AG04449 (cell line): ENCODE measurements around the gene ANKH.

Experiments
- CTCF ChIA-PET: fragments of 350-600 bp; formaldehyde crosslinking; extraction: SDS; loops from one replicate; lab custom pipeline; 2021; ENCODE audit warnings: antibody characterized with exemption; lab: Yijun Ruan, JAX
- POLR2A ChIA-PET: fragments of 400-600, 350-600 bp; formaldehyde crosslinking; extraction: SDS; loops from one replicate; lab custom pipeline; 2020; ENCODE audit warnings: antibody characterized with exemption, inconsistent platforms; lab: Yijun Ruan, JAX
- DNase-seq: peaks from one replicate; pipeline ENCODE4 v3.0.0-alpha.2; 2010; ENCODE audit warnings: low read depth, low spot score
- H3K4me3 ChIP-seq: 2 replicates; pipeline ENCODE4 v1.5.1; 2011; ENCODE audit warnings: low read depth, mild to moderate bottlenecking, control low read depth, low read length
- CTCF ChIP-seq: IDR thresholded peaks from one replicate; pipeline ENCODE4 v1.5.1; 2011; ENCODE audit warnings: mild to moderate bottlenecking, moderate library complexity, low read length, control low read depth, inconsistent platforms; ENCODE audit not compliant: insufficient read depth; ENCODE audit errors: missing control alignments

ANKH gene

GRCh38 chr5:14753947-14754346 is 117.6 kb downstream of the ANKH start:
- no peak for TF ChIP-seq CTCF
- no peak for DNase-seq
- ChIA-PET CTCF (no interaction called here), POLR2A (no interaction called here)
- H3K4me3 ChIP-seq, result no peak overlapping the region

- DNase-seq, result no peak
- ChIA-PET POLR2A (no interaction called here), CTCF (interaction anchor here (0.9 kb wide), 1 partner anchor 261 kb away, joined by 3 read pairs; no protein-coding TSS in a partner anchor)
- H3K4me3 ChIP-seq, result no peak overlapping the region
- no peak for TF ChIP-seq CTCF
These were observed 118.3 kb downstream of the ANKH start for GRCh38 chr5:14753292-14753691.

GRCh38 chr5:14752497-14753071 is 119.0 kb downstream of the ANKH start:
- DNase-seq, result no peak
- POLR2A ChIA-PET, result no interaction called here
- H3K4me3 ChIP-seq, result no peak overlapping the region
- CTCF ChIA-PET, result interaction anchor here (0.9 kb wide), 1 partner anchor 262 kb away, joined by 3 read pairs; no protein-coding TSS in a partner anchor
- TF ChIP-seq CTCF, result no peak

- POLR2A ChIA-PET, result no interaction called here
- no peak overlapping the region for H3K4me3 ChIP-seq
- CTCF ChIA-PET, result no interaction called here
- no peak for DNase-seq
- no peak for TF ChIP-seq CTCF
These were observed 120.9 kb downstream of the ANKH start for GRCh38 chr5:14750712-14751111.

GRCh38 chr5:14749579-14750101 is 121.9 kb downstream of the ANKH start:
- no peak for DNase-seq
- CTCF ChIA-PET, result interaction anchor here (0.9 to 4.9 kb wide), 3 partner anchors 22 to 265 kb away, joined by 4 to 25 read pairs (median 9); no protein-coding TSS in a partner anchor
- H3K4me3 ChIP-seq, result no peak overlapping the region
- no peak for TF ChIP-seq CTCF
- POLR2A ChIA-PET, result no interaction called here

GRCh38 chr5:14748180-14748900 is 123.2 kb downstream of the ANKH start:
- no peak for DNase-seq
- POLR2A ChIA-PET, result no interaction called here
- no peak for TF ChIP-seq CTCF
- H3K4me3 ChIP-seq, result no peak overlapping the region
- CTCF ChIA-PET, result interaction anchor here (0.9 to 4.9 kb wide), 3 partner anchors 21 to 266 kb away, joined by 4 to 25 read pairs (median 9); no protein-coding TSS in a partner anchor
